ENCODE results near the gene PAQR4.
A peak's percentile ranks its signal among the peaks of the same experiment; 100 is the strongest.

The PAQR4 gene

GRCh38 chr16:2960183-2961010, 8.8 kb upstream of the PAQR4 start:
- in situ Hi-C loops (cut with HindIII; ENCODE audit: low sequenced_read_pairs), result no loop called here
- no peak for DNase-seq (ENCODE audit: low read depth, low spot score)
- H3K4me3 ChIP-seq (ENCODE audit: low read depth, low read length), result no peak overlapping the region
- TF ChIP-seq, protein P1, sequence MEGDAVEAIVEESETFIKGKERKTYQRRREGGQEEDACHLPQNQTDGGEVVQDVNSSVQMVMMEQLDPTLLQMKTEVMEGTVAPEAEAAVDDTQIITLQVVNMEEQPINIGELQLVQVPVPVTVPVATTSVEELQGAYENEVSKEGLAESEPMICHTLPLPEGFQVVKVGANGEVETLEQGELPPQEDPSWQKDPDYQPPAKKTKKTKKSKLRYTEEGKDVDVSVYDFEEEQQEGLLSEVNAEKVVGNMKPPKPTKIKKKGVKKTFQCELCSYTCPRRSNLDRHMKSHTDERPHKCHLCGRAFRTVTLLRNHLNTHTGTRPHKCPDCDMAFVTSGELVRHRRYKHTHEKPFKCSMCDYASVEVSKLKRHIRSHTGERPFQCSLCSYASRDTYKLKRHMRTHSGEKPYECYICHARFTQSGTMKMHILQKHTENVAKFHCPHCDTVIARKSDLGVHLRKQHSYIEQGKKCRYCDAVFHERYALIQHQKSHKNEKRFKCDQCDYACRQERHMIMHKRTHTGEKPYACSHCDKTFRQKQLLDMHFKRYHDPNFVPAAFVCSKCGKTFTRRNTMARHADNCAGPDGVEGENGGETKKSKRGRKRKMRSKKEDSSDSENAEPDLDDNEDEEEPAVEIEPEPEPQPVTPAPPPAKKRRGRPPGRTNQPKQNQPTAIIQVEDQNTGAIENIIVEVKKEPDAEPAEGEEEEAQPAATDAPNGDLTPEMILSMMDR (IDR thresholded peaks at IDR 0.05; ENCODE audit: low read depth, low read length), result no peak

GRCh38 chr16:2962334-2963073, 6.6 kb upstream of the PAQR4 start:
- in situ Hi-C loops (cut with HindIII; ENCODE audit: low sequenced_read_pairs), result no loop called here
- no peak overlapping the region for H3K4me3 ChIP-seq (ENCODE audit: low read depth, low read length)
- no peak for DNase-seq (ENCODE audit: low read depth, low spot score)
- TF ChIP-seq, protein P1 (IDR thresholded peaks at IDR 0.05; ENCODE audit: low read depth, low read length), result no peak

GRCh38 chr16:2963074-2963722, 6.0 kb upstream of the PAQR4 start:
- in situ Hi-C loops (cut with HindIII; ENCODE audit: low sequenced_read_pairs), result no loop called here
- no peak overlapping the region for H3K4me3 ChIP-seq (ENCODE audit: low read depth, low read length)
- TF ChIP-seq, protein P1 (IDR thresholded peaks at IDR 0.05; ENCODE audit: low read depth, low read length), result no peak
- DNase-seq (ENCODE audit: low read depth, low spot score), result no peak

DNA sequence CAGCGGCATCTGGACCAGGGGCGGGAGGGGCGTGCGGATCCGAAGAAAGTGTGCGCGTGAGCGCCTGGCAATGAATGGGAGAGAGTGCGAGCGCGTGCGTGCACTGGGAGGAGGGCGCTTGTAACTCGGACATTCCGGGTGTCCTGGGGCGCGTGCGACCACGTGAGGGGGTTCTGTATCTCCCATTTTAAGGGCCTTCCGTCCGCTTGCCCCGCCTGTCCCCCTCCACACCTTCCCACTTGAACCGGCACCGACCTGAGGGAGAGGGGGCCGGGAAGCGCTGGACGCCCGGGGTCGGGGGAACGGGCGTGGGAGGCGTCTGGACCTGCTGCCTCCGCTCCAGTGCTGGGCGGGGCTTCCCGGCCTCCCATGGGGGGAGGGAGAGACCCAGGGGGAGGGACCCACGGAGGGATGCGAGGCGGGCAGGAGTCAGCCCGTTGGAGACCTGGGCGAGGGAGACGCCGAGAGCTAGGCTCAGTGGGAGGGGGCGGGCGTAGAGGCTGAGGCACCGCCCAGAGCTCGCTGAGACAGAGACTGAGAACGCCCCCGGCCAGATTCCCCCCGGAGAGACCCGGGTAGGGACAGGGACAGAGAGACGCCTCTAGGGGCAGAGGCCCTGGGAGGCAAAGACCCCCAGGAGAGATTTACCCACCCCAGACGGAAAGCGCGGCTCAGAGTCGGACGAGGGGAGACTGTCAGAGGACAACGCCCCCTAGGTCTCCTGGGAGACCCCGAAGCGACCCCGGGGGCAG, 5.2 kb upstream of the PAQR4 start, which contains the start of gene KREMEN2:
Gene KREMEN2 (plus strand): TSS at position 553 of the 752 bp plus-strand sequence. CDS start 246 bp downstream, outside the sequence.
- TF ChIP-seq, protein P1 (IDR thresholded peaks at IDR 0.05; ENCODE audit: low read depth, low read length), result no peak
- in situ Hi-C loops (cut with HindIII; ENCODE audit: low sequenced_read_pairs), result no loop called here
- no peak for DNase-seq (ENCODE audit: low read depth, low spot score)
- peak within 1 kb of the TSS; percentile 3 for H3K4me3 ChIP-seq (ENCODE audit: low read depth, low read length)

- in situ Hi-C loops (cut with HindIII; ENCODE audit: low sequenced_read_pairs), result no loop called here
- no peak for DNase-seq (ENCODE audit: low read depth, low spot score)
- TF ChIP-seq, protein P1 (IDR thresholded peaks at IDR 0.05; ENCODE audit: low read depth, low read length), result no peak
- H3K4me3 ChIP-seq (ENCODE audit: low read depth, low read length), result no peak overlapping the region
Observed at GRCh38 chr16:2964475-2965336, 4.4 kb upstream of the PAQR4 start.
